ENCODE results near the gene SRC.
"Not testable (repeated sequence)": the region's sequence is repeated elsewhere in the genome, so short reads cannot be mapped to it uniquely, and the experiment has no call there.

The SRC gene

GRCh38 chr20:37364927-37365272, 19.0 kb downstream of the SRC start:
- Histone ChIP-seq H3K4me3 (ENCODE audit: low read depth, low read length) (no peak overlapping the region), H3K27me3 (replicated peaks) (no peaks in the 10 kb centered on the region), H3K36me3 (replicated peaks) (peaks cover 6% of the 10 kb centered on the region), H3K27ac (no peak overlapping the region)
- no peak for TF ChIP-seq CTCF (IDR thresholded peaks at IDR 0.05; ENCODE audit: low read depth, low read length, missing control alignments)
- in situ Hi-C loops (cut with HindIII; ENCODE audit: low pct_ligation_motif_present, low sequenced_read_pairs) = no loop called here
- DNase-seq = no peak

- H3K36me3 ChIP-seq (replicated peaks) = peaks cover 6% of the 10 kb centered on the region
- in situ Hi-C loops (cut with HindIII; ENCODE audit: low pct_ligation_motif_present, low sequenced_read_pairs) = no loop called here
- H3K27ac ChIP-seq = no peak overlapping the region
These were observed 20.1 kb downstream of the SRC start for GRCh38 chr20:37365760-37366638.

GRCh38 chr20:37366743-37367142, 20.8 kb downstream of the SRC start:
- Histone ChIP-seq H3K4me3 (ENCODE audit: low read depth, low read length) (no peak overlapping the region), H3K36me3 (replicated peaks) (peaks cover 6% of the 10 kb centered on the region), H3K27ac (no peak overlapping the region), H3K27me3 (replicated peaks) (no peaks in the 10 kb centered on the region)
- in situ Hi-C loops (cut with HindIII; ENCODE audit: low pct_ligation_motif_present, low sequenced_read_pairs) = no loop called here
- DNase-seq = no peak
- no peak for TF ChIP-seq CTCF (IDR thresholded peaks at IDR 0.05; ENCODE audit: low read depth, low read length, missing control alignments)

More at GRCh38 chr20:37365760-37366638, 20.1 kb downstream of the SRC start:
- no peak for TF ChIP-seq CTCF (IDR thresholded peaks at IDR 0.05; ENCODE audit: low read depth, low read length, missing control alignments)
- no peak overlapping the region for H3K4me3 ChIP-seq (ENCODE audit: low read depth, low read length)
- no peaks in the 10 kb centered on the region for H3K27me3 ChIP-seq (replicated peaks)
- no peak for DNase-seq

- H3K36me3 ChIP-seq (replicated peaks) = peaks cover 6% of the 10 kb centered on the region
- in situ Hi-C loops (cut with HindIII; ENCODE audit: low pct_ligation_motif_present, low sequenced_read_pairs) = no loop called here
- no peak overlapping the region for H3K27ac ChIP-seq
- H3K27me3 ChIP-seq (replicated peaks) = no peaks in the 10 kb centered on the region
- DNase-seq = no peak
- no peak overlapping the region for H3K4me3 ChIP-seq (ENCODE audit: low read depth, low read length)
- no peak for TF ChIP-seq CTCF (IDR thresholded peaks at IDR 0.05; ENCODE audit: low read depth, low read length, missing control alignments)
These were observed 23.9 kb downstream of the SRC start for GRCh38 chr20:37369846-37370245.

GRCh38 chr20:37371845-37372244, 25.9 kb downstream of the SRC start:
- H3K27me3 ChIP-seq (replicated peaks); DNase-seq; H3K36me3 ChIP-seq (replicated peaks); in situ Hi-C loops (cut with HindIII; ENCODE audit: low pct_ligation_motif_present, low sequenced_read_pairs); H3K27ac ChIP-seq; H3K4me3 ChIP-seq (ENCODE audit: low read depth, low read length): not testable (repeated sequence)

- no peak for DNase-seq
- no peak overlapping the region for H3K27ac ChIP-seq
- no peak for TF ChIP-seq CTCF (IDR thresholded peaks at IDR 0.05; ENCODE audit: low read depth, low read length, missing control alignments)
- H3K27me3 ChIP-seq (replicated peaks) = no peaks in the 10 kb centered on the region
- no peak overlapping the region for H3K4me3 ChIP-seq (ENCODE audit: low read depth, low read length)
- in situ Hi-C loops (cut with HindIII; ENCODE audit: low pct_ligation_motif_present, low sequenced_read_pairs) = no loop called here
- no peaks in the 10 kb centered on the region for H3K36me3 ChIP-seq (replicated peaks)
These were observed 26.5 kb downstream of the SRC start for GRCh38 chr20:37372441-37372840.

All from brain microvascular endothelial cell (primary cell).